Ishikawa (cell line): ENCODE results near the gene SDF2L1.

Experiments
- CEBPB ChIP-seq: IDR thresholded peaks from 2 replicates; pipeline ENCODE4 v1.6.1; 2012
- CREB1 ChIP-seq: IDR thresholded peaks from 2 replicates; pipeline ENCODE4 v1.6.1; 2012; ENCODE audit warnings: low read depth
- EGR1 ChIP-seq: IDR thresholded peaks from 2 replicates; pipeline ENCODE4 v1.6.1; 2012
- EP300 ChIP-seq: IDR thresholded peaks from 2 replicates; pipeline ENCODE4 v1.6.1; 2012; ENCODE audit warnings: borderline replicate concordance
- FOXM1 ChIP-seq: IDR thresholded peaks from 2 replicates; pipeline ENCODE4 v1.6.1; 2012; ENCODE audit warnings: low read depth, borderline replicate concordance
- NFIC ChIP-seq: IDR thresholded peaks from 2 replicates; pipeline ENCODE4 v1.6.1; 2012
- RAD21 ChIP-seq: IDR thresholded peaks from 2 replicates; pipeline ENCODE4 v1.6.1; 2012; ENCODE audit warnings: low read depth
- TAF1 ChIP-seq: IDR thresholded peaks from 2 replicates; pipeline ENCODE4 v1.6.1; 2012; ENCODE audit warnings: low read depth, mild to moderate bottlenecking
- TCF12 ChIP-seq: IDR thresholded peaks from 2 replicates; pipeline ENCODE4 v1.6.1; 2012; ENCODE audit warnings: low read depth
- TEAD4 ChIP-seq: IDR thresholded peaks from 2 replicates; pipeline ENCODE4 v1.6.1; 2012
- YY1 ChIP-seq: IDR thresholded peaks from 2 replicates; pipeline ENCODE4 v1.6.1; 2012; ENCODE audit warnings: low read depth
- ZBTB7A ChIP-seq: IDR thresholded peaks from 2 replicates; pipeline ENCODE4 v1.6.1; 2012; ENCODE audit warnings: low read depth
- TF ChIP-seq, protein P1 (sequence below): IDR thresholded peaks from 2 replicates; pipeline ENCODE4 v1.6.1; 2012; ENCODE audit warnings: low read depth, mild to moderate bottlenecking
- TF ChIP-seq, protein P2 (sequence below): IDR thresholded peaks from 2 replicates; pipeline ENCODE4 v1.6.1; 2012
- TF ChIP-seq, protein P3 (sequence below): IDR thresholded peaks from 2 replicates; pipeline ENCODE4 v1.6.1; 2012

The SDF2L1 gene

DNA sequence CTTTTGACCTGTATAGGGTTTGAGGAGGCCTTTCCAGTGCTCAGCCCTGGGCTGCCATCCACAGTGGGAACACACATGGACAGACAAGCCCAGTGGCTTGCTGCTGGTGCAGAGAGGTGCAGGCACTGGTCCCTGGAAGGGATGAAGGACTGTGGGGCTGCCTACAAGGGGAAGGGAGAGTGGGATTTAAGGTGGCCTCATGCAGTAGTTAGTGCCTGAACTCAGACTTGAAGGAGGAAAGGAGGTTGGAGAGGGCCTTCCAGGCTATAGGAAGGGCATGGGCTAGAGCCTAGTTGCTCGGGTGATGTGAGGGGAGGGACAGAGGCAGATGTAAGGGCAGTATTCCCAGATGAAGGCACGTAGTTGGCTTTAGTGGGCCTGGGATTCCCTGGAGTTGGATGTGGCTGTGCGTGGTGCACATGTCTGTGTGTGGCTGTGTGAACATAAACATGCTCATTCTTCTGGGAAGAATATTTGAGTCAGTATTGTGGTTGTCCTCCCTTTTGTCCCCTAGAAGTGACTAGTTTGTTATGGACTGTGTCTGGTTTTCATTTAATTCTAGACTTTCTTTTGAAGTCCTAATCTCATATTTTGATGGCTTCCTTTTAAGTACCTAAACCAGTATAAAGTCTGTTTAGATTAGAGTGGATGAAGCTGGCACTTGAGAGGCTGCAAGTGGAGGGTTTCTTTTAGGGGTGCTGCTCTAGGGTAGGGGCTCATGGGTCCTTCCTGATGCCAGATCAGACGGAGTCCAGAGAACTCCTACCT lies 30.7 kb upstream of the SDF2L1 start:
- TF ChIP-seq CREB1 (no peak), FOXM1 (no peak), NFIC (no peak), EGR1 (no peak), EP300 (no peak), CEBPB (no peak), TAF1 (no peak), TEAD4 (no peak), TCF12 (no peak), YY1 (no peak), RAD21 (no peak), ZBTB7A (no peak)
- TF ChIP-seq, protein P1, sequence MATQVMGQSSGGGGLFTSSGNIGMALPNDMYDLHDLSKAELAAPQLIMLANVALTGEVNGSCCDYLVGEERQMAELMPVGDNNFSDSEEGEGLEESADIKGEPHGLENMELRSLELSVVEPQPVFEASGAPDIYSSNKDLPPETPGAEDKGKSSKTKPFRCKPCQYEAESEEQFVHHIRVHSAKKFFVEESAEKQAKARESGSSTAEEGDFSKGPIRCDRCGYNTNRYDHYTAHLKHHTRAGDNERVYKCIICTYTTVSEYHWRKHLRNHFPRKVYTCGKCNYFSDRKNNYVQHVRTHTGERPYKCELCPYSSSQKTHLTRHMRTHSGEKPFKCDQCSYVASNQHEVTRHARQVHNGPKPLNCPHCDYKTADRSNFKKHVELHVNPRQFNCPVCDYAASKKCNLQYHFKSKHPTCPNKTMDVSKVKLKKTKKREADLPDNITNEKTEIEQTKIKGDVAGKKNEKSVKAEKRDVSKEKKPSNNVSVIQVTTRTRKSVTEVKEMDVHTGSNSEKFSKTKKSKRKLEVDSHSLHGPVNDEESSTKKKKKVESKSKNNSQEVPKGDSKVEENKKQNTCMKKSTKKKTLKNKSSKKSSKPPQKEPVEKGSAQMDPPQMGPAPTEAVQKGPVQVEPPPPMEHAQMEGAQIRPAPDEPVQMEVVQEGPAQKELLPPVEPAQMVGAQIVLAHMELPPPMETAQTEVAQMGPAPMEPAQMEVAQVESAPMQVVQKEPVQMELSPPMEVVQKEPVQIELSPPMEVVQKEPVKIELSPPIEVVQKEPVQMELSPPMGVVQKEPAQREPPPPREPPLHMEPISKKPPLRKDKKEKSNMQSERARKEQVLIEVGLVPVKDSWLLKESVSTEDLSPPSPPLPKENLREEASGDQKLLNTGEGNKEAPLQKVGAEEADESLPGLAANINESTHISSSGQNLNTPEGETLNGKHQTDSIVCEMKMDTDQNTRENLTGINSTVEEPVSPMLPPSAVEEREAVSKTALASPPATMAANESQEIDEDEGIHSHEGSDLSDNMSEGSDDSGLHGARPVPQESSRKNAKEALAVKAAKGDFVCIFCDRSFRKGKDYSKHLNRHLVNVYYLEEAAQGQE = no peak
- TF ChIP-seq, protein P2, sequence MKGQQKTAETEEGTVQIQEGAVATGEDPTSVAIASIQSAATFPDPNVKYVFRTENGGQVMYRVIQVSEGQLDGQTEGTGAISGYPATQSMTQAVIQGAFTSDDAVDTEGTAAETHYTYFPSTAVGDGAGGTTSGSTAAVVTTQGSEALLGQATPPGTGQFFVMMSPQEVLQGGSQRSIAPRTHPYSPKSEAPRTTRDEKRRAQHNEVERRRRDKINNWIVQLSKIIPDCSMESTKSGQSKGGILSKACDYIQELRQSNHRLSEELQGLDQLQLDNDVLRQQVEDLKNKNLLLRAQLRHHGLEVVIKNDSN = no peak
- TF ChIP-seq, protein P3, sequence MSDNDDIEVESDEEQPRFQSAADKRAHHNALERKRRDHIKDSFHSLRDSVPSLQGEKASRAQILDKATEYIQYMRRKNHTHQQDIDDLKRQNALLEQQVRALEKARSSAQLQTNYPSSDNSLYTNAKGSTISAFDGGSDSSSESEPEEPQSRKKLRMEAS = no peak

- TF ChIP-seq TAF1 = no peak
- TF ChIP-seq EP300 = no peak
- no peak for TF ChIP-seq TCF12
- TF ChIP-seq, protein P3 = no peak
- no peak for TF ChIP-seq RAD21
- TF ChIP-seq, protein P1 = no peak
- TF ChIP-seq YY1 = no peak
- no peak for TF ChIP-seq TEAD4
- no peak for TF ChIP-seq CREB1
- TF ChIP-seq NFIC = no peak
- TF ChIP-seq EGR1 = no peak
- TF ChIP-seq, protein P2 = no peak
- no peak for TF ChIP-seq FOXM1
- no peak for TF ChIP-seq ZBTB7A
- no peak for TF ChIP-seq CEBPB
Measured at GRCh38 chr22:21612858-21613257, 29.2 kb upstream of the SDF2L1 start.

- TF ChIP-seq, protein P3 = no peak
- no peak for TF ChIP-seq RAD21
- TF ChIP-seq, protein P2 = no peak
- TF ChIP-seq FOXM1 = no peak
- TF ChIP-seq YY1 = no peak
- TF ChIP-seq EP300 = no peak
- TF ChIP-seq TAF1 = no peak
- TF ChIP-seq, protein P1 = no peak
- TF ChIP-seq NFIC = no peak
Measured at GRCh38 chr22:21613553-21614233, 28.4 kb upstream of the SDF2L1 start.
